ENCODE data around the gene LEKR1. TPM values are rescaled to one million over a fixed set of nuclear protein-coding genes. Genes with fewer than 3 reads are reported as not detected.

Gene LEKR1
- total and polyA plus RNA-seq, 9 of the 15 experiments (the other 6 are each of a cell fraction or from before 2014, with no cell fraction given), result 0.76 to 1.8 (median 1.2) TPM

- H3K4me1 ChIP-seq (replicated peaks in 1 of 2; ENCODE audit: control insufficient read depth in 2 of 2, insufficient read depth in 2 of 2, low read length in 2 of 2), result no peaks in the 10 kb centered on the region; a peak in 1 of 5 replicates
- 11% methylated on average over 1 of the region's 1 CpG for WGBS (ENCODE audit: insufficient coverage, low coverage, missing lambda C conversion rate)
- FAIRE-seq (no peak), DNase-seq (ENCODE audit: extremely low read depth in 1 of 4, low spot score in 3 of 4) (no peak), ATAC-seq (no peak)
- in situ Hi-C loops (cut with MboI), result no loop called here
- no peak overlapping the region for H3K9ac ChIP-seq (ENCODE audit: insufficient read depth in 1 of 2, low read depth in 2 of 2, low read length in 2 of 2)
- no peaks in the 10 kb centered on the region for H3K36me3 ChIP-seq (ENCODE audit: control insufficient read depth, insufficient read depth, low read length)
- no peak overlapping the region for H3K4me3 ChIP-seq
- H3K4me2 ChIP-seq (ENCODE audit: insufficient read depth, low read length), result no peak overlapping the region
- intact Hi-C loops (cut with micrococcal nuclease), result no loop called here
- no peak overlapping the region for H3K27ac ChIP-seq (ENCODE audit: extremely low read depth, low read depth, low read length)
- POLR2A ChIA-PET, result no interaction called here
- no peak for TF ChIP-seq WHSC1 (IDR thresholded peaks at IDR 0.05; ENCODE audit: low read length)
- TF ChIP-seq ZFX (CRISPR knock-in tag; IDR thresholded peaks at IDR 0.05), result no peak
- TF ChIP-seq, protein P1, sequence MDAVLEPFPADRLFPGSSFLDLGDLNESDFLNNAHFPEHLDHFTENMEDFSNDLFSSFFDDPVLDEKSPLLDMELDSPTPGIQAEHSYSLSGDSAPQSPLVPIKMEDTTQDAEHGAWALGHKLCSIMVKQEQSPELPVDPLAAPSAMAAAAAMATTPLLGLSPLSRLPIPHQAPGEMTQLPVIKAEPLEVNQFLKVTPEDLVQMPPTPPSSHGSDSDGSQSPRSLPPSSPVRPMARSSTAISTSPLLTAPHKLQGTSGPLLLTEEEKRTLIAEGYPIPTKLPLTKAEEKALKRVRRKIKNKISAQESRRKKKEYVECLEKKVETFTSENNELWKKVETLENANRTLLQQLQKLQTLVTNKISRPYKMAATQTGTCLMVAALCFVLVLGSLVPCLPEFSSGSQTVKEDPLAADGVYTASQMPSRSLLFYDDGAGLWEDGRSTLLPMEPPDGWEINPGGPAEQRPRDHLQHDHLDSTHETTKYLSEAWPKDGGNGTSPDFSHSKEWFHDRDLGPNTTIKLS (IDR thresholded peaks at IDR 0.05; ENCODE audit: borderline replicate concordance, low read depth), result no peak
- no peak for TF ChIP-seq KAT7 (CRISPR knock-in tag; IDR thresholded peaks at IDR 0.05; ENCODE audit: borderline replicate concordance)
- no peak for TF ChIP-seq ZNF311 (CRISPR knock-in tag; IDR thresholded peaks at IDR 0.05)
- no peak for TF ChIP-seq FUS (optimal IDR thresholded peaks at IDR 0.05; ENCODE audit: low read depth, low read length)
- no peak for TF ChIP-seq ZC3H8 (IDR thresholded peaks at IDR 0.05)
- TF ChIP-seq CUX1 (CRISPR knock-in tag; IDR thresholded peaks at IDR 0.05), result no peak
- TF ChIP-seq ZNF778 (CRISPR knock-in tag; IDR thresholded peaks at IDR 0.05), result no peak
- no peak for TF ChIP-seq SIN3A (IDR thresholded peaks at IDR 0.05; ENCODE audit: borderline replicate concordance in 2 of 2, control insufficient read depth in 1 of 2, low read depth in 2 of 2, low read length in 2 of 2)
- TF ChIP-seq ZEB2 (IDR thresholded peaks at IDR 0.05), result no peak
- CTCF ChIA-PET (ENCODE audit: low intra/inter-chr PET ratio), result no interaction called here
- no peaks in the 10 kb centered on the region for H3K9me1 ChIP-seq (ENCODE audit: control insufficient read depth, insufficient read depth, low read length)
- no peak overlapping the region for H2AFZ ChIP-seq (ENCODE audit: low read depth, low read length)
- no TSS peak for BruUV-seq (replicated peaks)
- no peaks in the 10 kb centered on the region for H4K20me1 ChIP-seq (replicated peaks; ENCODE audit: control insufficient read depth, insufficient read depth, low read length)
- H3K9me3 ChIP-seq (replicated peaks; ENCODE audit: control insufficient read depth, insufficient read depth, low read depth, low read length), result no peaks in the 10 kb centered on the region
- H3K79me2 ChIP-seq (ENCODE audit: control insufficient read depth, insufficient read depth, low read length), result no peaks in the 10 kb centered on the region
- H3K27me3 ChIP-seq (ENCODE audit: control insufficient read depth in 2 of 2, insufficient read depth in 2 of 2, low read length in 2 of 2), result no peaks in the 10 kb centered on the region
Observed at GRCh38 chr3:157046520-157046919, 220.4 kb downstream of the LEKR1 start.

Measured in K562 (cell line).